ENCODE measurements around the gene STX3.
A peak's percentile ranks its signal among the peaks of the same experiment; 100 is the strongest.
"Not testable (repeated sequence)": the region's sequence is repeated elsewhere in the genome, so short reads cannot be mapped to it uniquely, and the experiment has no call there.

Gene STX3

GRCh38 chr11:59794417-59794816, 39.2 kb downstream of the STX3 start:
- DNase-seq, result no peak

- no peak for DNase-seq
Measured at GRCh38 chr11:59800390-59801025, 45.3 kb downstream of the STX3 start.

GRCh38 chr11:59801160-59801706, 46.1 kb downstream of the STX3 start:
- DNase-seq, result no peak

- DNase-seq, result no peak
Measured at GRCh38 chr11:59801981-59802638, 46.9 kb downstream of the STX3 start.

- DNase-seq, result peak in 1 of 2 experiments; percentile 52
Measured at GRCh38 chr11:59802639-59803176, 47.5 kb downstream of the STX3 start.

- DNase-seq, result no peak
Measured at GRCh38 chr11:59804061-59804460, 48.9 kb downstream of the STX3 start.

- no peak for DNase-seq
Measured at GRCh38 chr11:59807047-59807610, 52.0 kb downstream of the STX3 start.

- peak; percentile 70 to 86 for DNase-seq
Measured at GRCh38 chr11:59810189-59810910, 55.2 kb downstream of the STX3 start, which contains the start of gene MRPL16. TSS of gene MRPL16 (minus strand) at chr11:59810778. CDS start at chr11:59810658, 120 bp downstream.

- no peak for DNase-seq
Measured at GRCh38 chr11:59810911-59811259, 55.7 kb downstream of the STX3 start.

GRCh38 chr11:59812220-59812619, 57.0 kb downstream of the STX3 start:
- no peak for DNase-seq

- no peak for DNase-seq
Measured at GRCh38 chr11:59813364-59813763, 58.2 kb downstream of the STX3 start.

GRCh38 chr11:59814021-59814420, 58.8 kb downstream of the STX3 start:
- no peak for DNase-seq

- DNase-seq, result no peak
Measured at GRCh38 chr11:59815754-59816153, 60.6 kb downstream of the STX3 start.

- DNase-seq, result not testable (repeated sequence)
Measured at GRCh38 chr11:59816434-59816833, 61.3 kb downstream of the STX3 start.

GRCh38 chr11:59818572-59818971, 63.4 kb downstream of the STX3 start:
- DNase-seq, result no peak

- DNase-seq, result peak; percentile 13 to 55
Measured at GRCh38 chr11:59822989-59823566, 67.9 kb downstream of the STX3 start.

- no peak for DNase-seq
Measured at GRCh38 chr11:59829358-59829757, 74.2 kb downstream of the STX3 start.

GRCh38 chr11:59833602-59834001, 78.4 kb downstream of the STX3 start:
- no peak for DNase-seq

GRCh38 chr11:59839615-59840014, 84.4 kb downstream of the STX3 start:
- DNase-seq, result no peak

- DNase-seq, result no peak
Measured at GRCh38 chr11:59841514-59841913, 86.3 kb downstream of the STX3 start.

GRCh38 chr11:59842316-59842715, 87.1 kb downstream of the STX3 start:
- no peak for DNase-seq

GRCh38 chr11:59845399-59845798, 90.2 kb downstream of the STX3 start, which contains the start of gene CBLIF:
TSS of gene CBLIF (minus strand) at chr11:59845499. CDS start at chr11:59845453, 46 bp downstream.
- DNase-seq, result no peak

- DNase-seq, result no peak
Measured at GRCh38 chr11:59846556-59846955, 91.4 kb downstream of the STX3 start.

Measured in SW 1271 (cell line).